Loucy (cell line): ENCODE measurements around the gene PPP2R5C.

Source experiments
- H2AFZ ChIP-seq: fragments of 200-600 bp; sonication (generic); 2 replicates; pipeline ENCODE4 v1.6.0; 2016; ENCODE audit warnings: antibody characterized with exemption, mild to moderate bottlenecking, low read length, moderate library complexity
- H3F3A ChIP-seq: fragments of 200-600 bp; 2 replicates; pipeline ENCODE4 v1.6.0; 2016; ENCODE audit warnings: antibody characterized with exemption, low read depth, mild to moderate bottlenecking
- H3K27me3 ChIP-seq: fragments of 200-600 bp; sonication (generic); 2 replicates; pipeline ENCODE4 v1.6.1; 2014; ENCODE audit warnings: low read length, mild to moderate bottlenecking; ENCODE audit not compliant: insufficient read depth, poor library complexity, severe bottlenecking
- H3K36me3 ChIP-seq: fragments of 200-600 bp; sonication (generic); 2 replicates; pipeline ENCODE4 v1.6.1; 2016; ENCODE audit warnings: low read length; ENCODE audit not compliant: insufficient read depth
- H3K4me1 ChIP-seq: fragments of 200-600 bp; sonication (generic); 2 replicates; pipeline ENCODE4 v1.5.1; 2014; ENCODE audit warnings: low read length, mild to moderate bottlenecking; ENCODE audit not compliant: insufficient read depth, poor library complexity, severe bottlenecking
- H3K4me2 ChIP-seq: fragments of 200-600 bp; sonication (generic); 2 replicates; pipeline ENCODE4 v1.6.0; 2014; ENCODE audit warnings: antibody characterized with exemption, low read length, low read depth, mild to moderate bottlenecking; ENCODE audit not compliant: poor library complexity, severe bottlenecking
- H3K4me3 ChIP-seq: fragments of 200-600 bp; sonication (generic); 2 replicates; pipeline ENCODE4 v1.5.1; 2014; ENCODE audit warnings: low read length, mild to moderate bottlenecking, mixed read lengths; ENCODE audit not compliant: poor library complexity, severe bottlenecking
- H3K79me2 ChIP-seq: fragments of 200-600 bp; sonication (generic); 2 replicates; pipeline ENCODE4 v1.6.1; 2014; ENCODE audit warnings: low read length; ENCODE audit not compliant: insufficient read depth
- H3K9ac ChIP-seq: fragments of 200-600 bp; sonication (generic); 2 replicates; pipeline ENCODE4 v1.6.0; 2014; ENCODE audit warnings: mild to moderate bottlenecking, low read depth, low read length, moderate library complexity; ENCODE audit not compliant: poor library complexity, severe bottlenecking
- H3K9me2 ChIP-seq: fragments of 200-600 bp; sonication (generic); replicated peaks from 2 replicates; pipeline ENCODE4 v1.6.1; 2016; ENCODE audit warnings: low read depth, low read length, mixed read lengths
- H3K9me3 ChIP-seq: fragments of 200-600 bp; sonication (generic); 2 replicates; pipeline ENCODE4 v1.6.1; 2014; ENCODE audit warnings: mild to moderate bottlenecking, antibody characterized with exemption, low read length, low read depth; ENCODE audit not compliant: insufficient read depth
- H4K20me1 ChIP-seq: fragments of 200-600 bp; sonication (generic); 2 replicates; pipeline ENCODE4 v1.6.0; 2014; ENCODE audit warnings: antibody characterized with exemption, low read length, mild to moderate bottlenecking; ENCODE audit not compliant: insufficient read depth, poor library complexity, severe bottlenecking
- EZH2phosphoT487 ChIP-seq: fragments of 200-600 bp; IDR thresholded peaks from 2 replicates; pipeline ENCODE4 v1.6.1; 2018; ENCODE audit warnings: antibody characterized with exemption, mild to moderate bottlenecking, moderate library complexity, borderline replicate concordance
- TF ChIP-seq, protein P1 (sequence below): fragments of 200-600 bp; sonication (generic); conservative IDR thresholded peaks from 2 replicates; pipeline ENCODE4 v1.5.1; 2014; ENCODE audit warnings: mild to moderate bottlenecking, antibody characterized with exemption, low read length

PPP2R5C gene

GRCh38 chr14:101894365-101895081, 133.0 kb downstream of the PPP2R5C start:
- Histone ChIP-seq H3K4me1 (no peaks in the 10 kb centered on the region), H3K79me2 (no peaks in the 10 kb centered on the region), H3K9ac (no peak overlapping the region), H3K9me3 (no peaks in the 10 kb centered on the region), H4K20me1 (no peaks in the 10 kb centered on the region), H3K4me2 (no peak overlapping the region), H3K27me3 (no peaks in the 10 kb centered on the region), H3K4me3 (no peak overlapping the region), H3F3A (no peaks in the 10 kb centered on the region; the same call in 1 of the 2 replicates), H3K9me2 (no peaks in the 10 kb centered on the region), H2AFZ (no peak overlapping the region), H3K36me3 (peaks cover 84% of the 10 kb centered on the region)
- TF ChIP-seq, protein P1, sequence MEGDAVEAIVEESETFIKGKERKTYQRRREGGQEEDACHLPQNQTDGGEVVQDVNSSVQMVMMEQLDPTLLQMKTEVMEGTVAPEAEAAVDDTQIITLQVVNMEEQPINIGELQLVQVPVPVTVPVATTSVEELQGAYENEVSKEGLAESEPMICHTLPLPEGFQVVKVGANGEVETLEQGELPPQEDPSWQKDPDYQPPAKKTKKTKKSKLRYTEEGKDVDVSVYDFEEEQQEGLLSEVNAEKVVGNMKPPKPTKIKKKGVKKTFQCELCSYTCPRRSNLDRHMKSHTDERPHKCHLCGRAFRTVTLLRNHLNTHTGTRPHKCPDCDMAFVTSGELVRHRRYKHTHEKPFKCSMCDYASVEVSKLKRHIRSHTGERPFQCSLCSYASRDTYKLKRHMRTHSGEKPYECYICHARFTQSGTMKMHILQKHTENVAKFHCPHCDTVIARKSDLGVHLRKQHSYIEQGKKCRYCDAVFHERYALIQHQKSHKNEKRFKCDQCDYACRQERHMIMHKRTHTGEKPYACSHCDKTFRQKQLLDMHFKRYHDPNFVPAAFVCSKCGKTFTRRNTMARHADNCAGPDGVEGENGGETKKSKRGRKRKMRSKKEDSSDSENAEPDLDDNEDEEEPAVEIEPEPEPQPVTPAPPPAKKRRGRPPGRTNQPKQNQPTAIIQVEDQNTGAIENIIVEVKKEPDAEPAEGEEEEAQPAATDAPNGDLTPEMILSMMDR: no peak
- no peak for TF ChIP-seq EZH2phosphoT487

DNA sequence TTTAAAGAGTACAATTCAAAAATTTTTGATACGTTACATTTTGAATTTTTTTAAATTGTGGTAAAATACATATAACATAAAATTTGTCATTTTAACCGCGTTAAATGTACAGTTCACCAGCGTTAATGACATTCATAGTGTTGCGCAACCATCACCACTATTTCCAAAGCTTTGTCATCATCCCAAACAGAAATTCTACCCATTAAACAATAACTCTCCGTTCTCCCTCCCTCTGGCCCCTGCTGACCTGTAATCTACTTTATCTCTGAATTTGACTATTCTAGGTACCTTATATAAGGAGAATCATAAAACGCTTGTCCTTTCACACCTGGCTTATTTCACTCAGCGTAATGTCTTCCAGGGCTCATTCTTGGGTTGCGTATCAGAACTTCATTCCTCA, 133.7 kb downstream of the PPP2R5C start:
- Histone ChIP-seq H2AFZ (no peak overlapping the region), H3K9ac (no peak overlapping the region), H3K9me3 (no peaks in the 10 kb centered on the region), H3K27me3 (no peaks in the 10 kb centered on the region), H3F3A (no peaks in the 10 kb centered on the region; the same call in 1 of the 2 replicates), H3K4me3 (no peak overlapping the region), H3K4me2 (no peak overlapping the region), H3K9me2 (no peaks in the 10 kb centered on the region), H3K36me3 (peaks cover 87% of the 10 kb centered on the region), H3K79me2 (no peaks in the 10 kb centered on the region), H4K20me1 (no peaks in the 10 kb centered on the region), H3K4me1 (no peaks in the 10 kb centered on the region)
- TF ChIP-seq, protein P1: no peak
- no peak for TF ChIP-seq EZH2phosphoT487

DNA sequence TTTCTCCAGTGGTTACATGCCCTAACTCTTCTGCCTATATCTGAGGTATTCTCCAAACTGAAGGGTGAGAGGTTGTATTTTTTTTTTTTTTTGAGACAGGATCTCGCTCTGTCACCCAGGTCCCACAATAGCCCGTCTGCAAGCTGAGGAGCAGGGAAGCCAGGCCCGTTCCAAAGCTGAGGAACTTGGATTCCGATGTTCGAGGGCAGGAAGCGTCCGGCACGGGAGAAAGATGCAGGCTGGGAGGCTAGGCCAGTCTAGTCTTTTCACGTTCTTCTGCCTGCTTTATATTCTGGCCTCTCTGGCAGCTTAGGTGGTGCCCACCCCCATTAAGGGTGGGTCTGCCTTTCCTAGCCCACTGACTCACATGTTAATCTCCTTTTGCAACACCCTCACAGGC, 135.8 kb downstream of the PPP2R5C start:
- Histone ChIP-seq H3K9me2 (no peaks in the 10 kb centered on the region), H3K27me3 (no peaks in the 10 kb centered on the region), H3F3A (no peaks in the 10 kb centered on the region; the same call in 1 of the 2 replicates)

More for the DNA sequence above, 135.8 kb downstream of the PPP2R5C start:
- Histone ChIP-seq H4K20me1 (no peaks in the 10 kb centered on the region), H3K9ac (no peak overlapping the region), H3K9me3 (no peaks in the 10 kb centered on the region), H3K4me3 (no peak overlapping the region), H3K36me3 (peaks cover 92% of the 10 kb centered on the region), H2AFZ (no peak overlapping the region), H3K4me2 (no peak overlapping the region), H3K79me2 (no peaks in the 10 kb centered on the region), H3K4me1 (no peaks in the 10 kb centered on the region)
- TF ChIP-seq EZH2phosphoT487: no peak
- TF ChIP-seq, protein P1: no peak
